Stimulated activated CD4-positive, alpha-beta T cell treated with anti-CD3 and anti-CD28 coated beads, Interleukin-15, amount 100 ng/mL, for 48 hours (primary cell): ENCODE results near the gene AGMO.

Source experiments
- DNase-seq, 2 donors: peaks; one replicate each; pipeline ENCODE4 v3.0.0-alpha.2; 2020; ENCODE audit warnings: low read depth in 2 of 2

The AGMO gene

GRCh38 chr7:15461576-15461975 lies 100.2 kb downstream of the AGMO start:
- no peak for DNase-seq

- no peak for DNase-seq
Observed at GRCh38 chr7:15459018-15459615, 102.7 kb downstream of the AGMO start.

GRCh38 chr7:15457990-15458955 lies 103.5 kb downstream of the AGMO start:
- DNase-seq, result no peak

- DNase-seq, result no peak
Observed at GRCh38 chr7:15452670-15453069, 109.1 kb downstream of the AGMO start.

DNA sequence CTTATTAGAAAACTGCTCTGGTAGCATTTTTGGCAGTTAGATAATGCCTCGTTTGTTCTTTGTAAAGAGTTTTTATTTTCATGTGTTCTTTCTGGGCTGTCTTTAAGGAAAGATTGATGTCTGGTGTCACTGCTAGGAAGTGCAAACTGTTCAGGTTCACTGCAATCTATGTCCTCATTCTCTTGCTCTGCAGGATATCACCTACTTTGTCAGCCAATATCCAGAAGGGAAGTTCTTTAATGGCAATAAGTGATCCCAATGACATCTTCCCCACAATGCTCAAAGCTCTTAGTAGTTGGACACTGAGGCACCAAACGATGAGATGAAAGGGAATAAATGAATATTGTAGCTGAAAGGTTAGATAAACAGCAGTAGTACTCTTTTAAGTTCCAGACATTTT lies 115.1 kb downstream of the AGMO start:
- DNase-seq, result no peak

GRCh38 chr7:15446280-15446679 lies 115.5 kb downstream of the AGMO start:
- DNase-seq, result no peak

DNA sequence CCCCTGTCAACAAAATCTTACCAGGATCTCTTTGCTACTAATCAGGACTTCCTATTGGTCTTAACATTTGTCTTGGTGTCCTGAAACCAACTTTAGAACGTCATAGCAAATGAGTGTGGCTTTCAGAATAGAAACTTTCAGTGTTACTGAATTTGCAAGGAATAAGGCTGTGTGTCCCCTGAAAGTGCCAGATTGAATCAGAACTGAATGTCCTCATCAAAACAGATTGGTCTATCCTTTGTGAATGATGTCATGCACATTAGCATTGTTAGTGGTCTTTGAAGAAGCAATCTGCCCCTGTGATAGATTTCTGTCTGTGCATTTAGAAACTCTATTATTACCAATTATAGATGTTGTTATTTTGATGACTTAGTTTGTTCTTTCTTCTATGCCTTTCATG lies 119.9 kb downstream of the AGMO start:
- no peak for DNase-seq

DNA sequence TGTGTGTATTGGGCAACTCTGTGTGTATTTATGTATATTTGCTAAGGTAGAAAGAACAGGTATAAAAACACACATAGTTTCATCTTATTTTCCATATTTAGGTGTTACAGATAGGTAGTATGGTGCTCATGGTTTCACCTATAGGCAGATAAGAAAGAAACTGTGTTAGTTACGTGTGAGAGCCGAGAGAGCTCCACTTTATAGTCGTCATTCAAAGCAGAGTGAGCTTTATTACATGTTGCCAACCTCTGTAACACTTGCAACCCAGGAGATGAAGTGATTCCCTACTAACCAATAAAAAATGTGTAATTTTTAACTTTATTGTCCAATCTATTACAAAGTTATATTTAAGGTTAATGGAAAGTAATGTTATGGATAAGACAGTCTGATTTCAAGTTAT lies 121.3 kb downstream of the AGMO start:
- no peak for DNase-seq

DNA sequence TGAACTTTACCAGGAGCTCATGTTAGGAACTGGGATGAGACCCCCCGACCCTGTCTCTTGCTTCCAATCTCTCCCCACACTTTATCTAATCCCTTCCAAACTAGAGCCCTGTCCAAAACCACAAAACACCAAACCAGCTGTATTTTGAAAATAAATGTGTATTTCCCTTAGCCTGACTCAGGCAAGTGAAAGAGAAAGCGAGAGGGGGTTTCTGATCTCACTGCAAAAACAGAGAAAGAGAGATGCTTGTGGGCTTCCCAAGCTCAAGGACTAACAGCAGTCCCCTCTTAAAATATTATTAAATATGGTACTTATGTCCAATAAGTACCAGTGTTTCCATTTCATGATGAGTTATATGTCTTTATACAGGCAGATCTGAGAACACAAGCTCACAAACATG lies 122.0 kb downstream of the AGMO start:
- DNase-seq, result no peak

- DNase-seq, result no peak
Observed at GRCh38 chr7:15433151-15433550, 128.7 kb downstream of the AGMO start.

DNA sequence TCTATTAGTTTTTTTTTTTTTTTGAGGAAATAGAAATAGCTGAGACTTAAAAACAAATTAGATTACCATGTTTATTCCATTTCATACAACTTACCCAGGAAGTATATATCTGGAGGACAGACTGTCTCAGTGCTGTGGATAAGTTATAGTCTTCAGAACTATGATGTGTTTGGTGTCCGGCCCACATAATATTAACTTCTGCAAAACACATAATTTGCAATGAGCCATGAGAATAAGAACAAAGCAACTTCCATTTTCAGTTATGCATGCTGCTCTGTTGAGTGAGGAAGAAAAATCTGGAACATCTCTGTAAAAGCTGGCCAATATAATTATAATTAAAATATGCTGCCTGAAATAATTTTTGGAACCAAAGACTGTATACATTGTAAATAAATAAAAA lies 130.9 kb downstream of the AGMO start:
- no peak for DNase-seq

DNA sequence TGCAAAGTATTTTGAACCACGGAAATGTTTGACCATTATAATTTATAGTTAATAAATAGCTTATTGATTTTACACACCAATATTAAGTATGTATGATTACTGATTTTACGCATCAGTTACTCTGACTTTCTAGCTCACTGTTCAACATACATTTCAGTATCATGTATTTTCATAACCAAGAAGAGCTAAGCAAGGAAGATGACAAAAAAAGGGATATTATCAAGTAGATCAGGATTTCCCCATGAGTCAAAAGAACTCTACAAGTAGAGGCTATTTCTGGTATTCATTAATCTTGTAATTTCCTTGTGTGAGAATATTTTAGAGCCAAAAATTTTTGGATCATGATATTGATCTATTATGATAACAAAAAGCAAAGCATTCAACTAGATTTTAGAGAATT lies 131.6 kb downstream of the AGMO start:
- no peak for DNase-seq

GRCh38 chr7:15424468-15424867 lies 137.3 kb downstream of the AGMO start:
- no peak for DNase-seq

- DNase-seq, result no peak
Observed at GRCh38 chr7:15419596-15419995, 142.2 kb downstream of the AGMO start.

DNA sequence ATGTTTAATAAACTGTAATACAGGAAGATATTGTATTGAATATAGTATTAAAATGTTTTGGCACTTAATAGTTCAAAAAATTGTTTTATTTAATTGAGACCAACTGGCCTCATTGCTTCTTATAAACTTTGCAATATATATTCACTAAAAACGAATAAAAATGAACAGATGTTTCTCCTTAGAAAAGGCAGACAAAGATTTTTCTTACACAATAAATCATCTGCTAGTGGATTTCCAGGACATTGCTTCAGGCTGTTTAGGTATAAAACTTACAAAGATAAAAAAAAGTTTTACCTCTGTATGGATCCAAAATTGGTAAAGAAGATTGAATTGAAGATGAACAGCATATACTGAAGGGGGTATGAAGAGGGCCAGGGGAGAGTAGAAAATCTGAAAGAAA lies 143.6 kb downstream of the AGMO start:
- no peak for DNase-seq

DNA sequence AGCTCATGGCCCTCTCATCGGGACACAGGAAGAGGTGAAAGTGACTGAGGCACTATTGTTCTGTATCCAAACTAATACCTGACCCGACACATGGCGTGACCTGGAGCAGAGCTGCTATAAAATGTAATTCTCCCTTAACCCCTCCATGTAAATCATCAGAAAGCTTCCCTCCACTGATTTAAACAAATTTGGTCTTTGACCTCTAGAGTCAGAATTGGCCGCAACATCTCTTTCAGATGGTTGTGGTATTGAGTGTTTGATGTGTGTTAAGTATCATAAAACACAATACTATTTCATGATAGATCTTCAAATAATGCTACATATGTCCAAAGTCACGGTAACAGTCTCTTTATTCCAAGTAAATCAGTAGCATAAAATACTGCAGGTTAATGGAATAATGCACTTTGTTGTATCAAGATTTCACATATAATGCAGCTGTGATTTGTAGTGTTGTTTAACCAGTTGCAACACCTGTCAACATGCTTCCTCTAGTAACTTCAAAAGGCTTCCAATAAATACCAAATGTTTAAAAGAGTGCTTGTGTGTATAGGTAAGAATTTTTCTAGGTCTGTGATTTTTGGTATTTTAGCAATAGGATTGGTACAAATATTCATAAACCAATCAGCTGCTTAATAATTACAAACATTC lies 144.3 kb downstream of the AGMO start:
- no peak for DNase-seq

DNA sequence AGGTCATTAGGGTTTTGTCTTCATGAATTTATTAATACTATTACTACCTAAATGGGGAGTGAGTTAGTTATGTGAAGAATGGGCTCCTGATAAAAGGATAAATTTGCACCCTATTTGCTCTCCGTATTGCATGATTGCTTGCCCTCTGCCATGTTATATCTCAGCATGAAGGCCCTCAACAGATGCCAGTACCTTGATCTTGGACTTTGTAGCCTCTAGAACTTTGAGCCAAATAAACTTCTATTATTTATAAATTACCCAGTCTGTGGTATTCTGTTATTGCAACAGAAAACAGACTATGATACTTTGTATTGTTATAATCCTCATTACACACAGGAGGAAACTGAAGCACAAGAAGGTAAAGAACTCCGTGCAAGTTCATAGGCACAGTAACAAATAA lies 150.8 kb downstream of the AGMO start:
- no peak for DNase-seq

GRCh38 chr7:15407910-15408309 lies 153.9 kb downstream of the AGMO start:
- no peak for DNase-seq

- DNase-seq, result no peak
Observed at GRCh38 chr7:15403751-15404150, 158.1 kb downstream of the AGMO start.

GRCh38 chr7:15403315-15403714 lies 158.5 kb downstream of the AGMO start:
- no peak for DNase-seq

DNA sequence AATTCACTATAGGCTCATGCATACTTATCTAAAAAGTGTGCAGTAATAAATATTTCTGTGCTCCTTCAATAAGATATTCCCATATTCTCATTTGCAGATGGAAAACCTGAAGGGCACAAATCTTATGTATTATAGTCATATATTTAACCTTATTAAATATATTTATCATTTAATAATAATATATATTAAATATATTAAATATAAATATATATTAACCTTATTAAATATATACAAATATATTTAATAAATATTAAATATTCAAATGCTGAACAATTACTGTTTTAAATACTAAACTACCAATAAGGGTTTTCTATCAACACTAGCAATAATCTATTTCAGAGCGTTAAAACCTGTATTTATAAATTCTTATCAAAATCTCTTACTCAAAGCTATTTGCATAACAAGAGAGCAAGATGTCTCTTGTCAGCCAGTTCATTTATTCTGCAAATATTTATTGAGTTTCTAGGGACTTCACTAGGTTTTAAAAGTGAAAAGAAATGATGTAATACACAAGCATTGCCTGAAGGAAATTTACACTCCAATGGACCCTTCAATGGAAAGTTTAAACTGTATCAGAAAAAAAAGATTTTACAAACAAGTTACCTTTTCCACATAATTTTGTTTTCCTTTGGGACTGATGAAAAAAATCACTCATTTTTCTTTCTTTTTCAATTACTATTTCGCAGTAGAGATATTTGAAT lies 159.2 kb downstream of the AGMO start:
- DNase-seq, result no peak

DNA sequence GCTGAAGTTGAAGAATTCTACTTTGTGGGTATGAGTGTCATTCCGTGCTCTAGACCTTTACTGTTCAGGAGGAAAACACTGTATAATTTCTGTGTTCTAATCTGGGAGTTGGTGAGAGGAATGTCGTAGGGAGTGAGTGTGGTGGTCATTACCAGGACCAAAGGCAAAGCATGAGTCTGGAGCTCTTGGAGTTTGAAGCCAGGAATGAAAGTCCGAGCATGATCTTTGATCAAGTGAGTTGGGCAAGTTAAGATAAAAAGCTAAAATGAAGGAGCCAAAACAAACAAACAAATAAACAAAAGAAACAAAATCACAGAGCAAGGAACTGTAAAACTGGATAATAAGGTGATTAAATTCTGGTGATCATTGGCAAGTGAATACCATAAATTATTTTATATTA lies 161.4 kb downstream of the AGMO start:
- no peak for DNase-seq
